Panc1 (cell line): ENCODE data around the gene RNF208. TPM values are rescaled to one million over a fixed set of nuclear protein-coding genes. Genes with fewer than 3 reads are reported as not detected.

ENCODE experiments used
- ATAC-seq: fragments of 200-7000 bp; cut with Tn5 transposase; 2 replicates; pipeline ENCODE4 v1.9.1; 2020; ENCODE audit warnings: mild to moderate bottlenecking, moderate library complexity
- BruUV-seq: library from RNA; stranded (reverse); fragments of 400-500 nt; replicated peaks from 2 replicates; lab custom pipeline; 2021; lab: Mats Ljungman, UMichigan
- CTCF ChIA-PET: fragments of 300-600 bp; sonication (Branson Sonifier 250); formaldehyde crosslinking; loops from one replicate; lab custom pipeline; 2022; ENCODE audit warnings: antibody characterized with exemption; lab: Charles Lee
- POLR2A ChIA-PET: fragments of 300-600 bp; sonication (Branson Sonifier 250); formaldehyde crosslinking; loops from one replicate; lab custom pipeline; 2022; ENCODE audit warnings: antibody characterized with exemption; lab: Charles Lee
- DNase-seq: peaks from one replicate; pipeline ENCODE4 v3.0.0-alpha.2; 2010; ENCODE audit warnings: low read depth, low spot score
- H3K27ac ChIP-seq: 2 replicates; pipeline ENCODE4 v1.5.1; 2011; ENCODE audit warnings: mild to moderate bottlenecking, low read length, inconsistent platforms
- H3K27me3 ChIP-seq: fragments of 200-500 bp; sonication (Bioruptor generic); 2 replicates; pipeline ENCODE4 v1.6.0; 2014; ENCODE audit warnings: low read length, inconsistent platforms; ENCODE audit not compliant: control insufficient read depth, insufficient read depth
- H3K36me3 ChIP-seq: fragments of 200-500 bp; sonication (Bioruptor generic); 2 replicates; pipeline ENCODE4 v1.5.1; 2014; ENCODE audit warnings: inconsistent platforms, mild to moderate bottlenecking, low read length, moderate library complexity; ENCODE audit not compliant: control insufficient read depth, insufficient read depth
- H3K4me1 ChIP-seq: 2 replicates; pipeline ENCODE4 v1.5.1; 2011; ENCODE audit warnings: inconsistent platforms, mild to moderate bottlenecking, low read length, moderate library complexity; ENCODE audit not compliant: control insufficient read depth, insufficient read depth
- H3K4me3 ChIP-seq, 2 experiments: 2 replicates each; pipeline ENCODE4 v1.5.1; 2011 to 2012; ENCODE audit warnings: low read depth in 2 of 2, low read length in 2 of 2, mild to moderate bottlenecking in 2 of 2, inconsistent platforms in 1 of 2, moderate library complexity in 1 of 2
- H3K9me3 ChIP-seq: fragments of 200-500 bp; sonication (Bioruptor generic); 2 replicates; pipeline ENCODE4 v1.5.1; 2014; ENCODE audit warnings: low read depth, mild to moderate bottlenecking, inconsistent platforms, low read length, moderate library complexity; ENCODE audit not compliant: control insufficient read depth, insufficient read depth
- CTCF ChIP-seq: fragments of 450-650 bp; IDR thresholded peaks from 2 replicates; pipeline ENCODE4 v1.5.1; 2017; ENCODE audit warnings: mild to moderate bottlenecking
- POLR2AphosphoS5 ChIP-seq: IDR thresholded peaks from 2 replicates; pipeline ENCODE4 v1.6.1; 2012; ENCODE audit warnings: mild to moderate bottlenecking, low read depth, low read length, moderate library complexity
- REST ChIP-seq, 2 experiments: IDR thresholded peaks; 2 replicates each; pipeline ENCODE4 v1.6.1; 2011 to 2012; ENCODE audit warnings: low read depth in 2 of 2, control low read depth in 1 of 2, low read length in 1 of 2, mild to moderate bottlenecking in 1 of 2, moderate library complexity in 1 of 2; ENCODE audit not compliant: insufficient read depth in 1 of 2
- SIN3A ChIP-seq: IDR thresholded peaks from 2 replicates; pipeline ENCODE4 v1.6.1; 2012; ENCODE audit warnings: low read depth, mild to moderate bottlenecking, low read length, moderate library complexity, borderline replicate concordance; ENCODE audit not compliant: insufficient read depth
- TCF7L2 ChIP-seq: IDR thresholded peaks from 2 replicates; pipeline ENCODE4 v1.6.1; 2011; ENCODE audit warnings: mild to moderate bottlenecking, low read depth, low read length, inconsistent platforms
- in situ Hi-C: cut with HindIII; loops from 2 replicates; pipeline ENCODE4 v1.10.0; 2016; ENCODE audit warnings: low sequenced_read_pairs, low pct_unique_long_range_greater_than_20kb
- intact Hi-C: fragments of 100-400 bp; cut with micrococcal nuclease; formaldehyde crosslinking; loops from one replicate; pipeline ENCODE4 v1.10.0; 2022; ENCODE audit not compliant: unreplicated experiment
- total RNA-seq: library from RNA; stranded (reverse); gene quantifications from one replicate; pipeline ENCODE4 v1.2.1, GENCODE V29; 2021; ENCODE audit not compliant: unreplicated experiment

Gene RNF208
- total RNA-seq, 1 experiment from 2014 or later, result 11.5 TPM

- no TSS peak for BruUV-seq
- CTCF ChIA-PET, result no interaction called here
- in situ Hi-C loops (no loop called here), intact Hi-C loops (no loop called here)
- POLR2A ChIA-PET, result no interaction called here
- no peak for TF ChIP-seq CTCF
- TF ChIP-seq SIN3A, result no peak
- no peak for TF ChIP-seq REST (IDR thresholded peaks at IDR 0.05; ENCODE audit: insufficient read depth in 1 of 2, low read depth in 2 of 2, low read length in 1 of 2)
- TF ChIP-seq TCF7L2, result no peak
- no peak for TF ChIP-seq POLR2AphosphoS5
- no peaks in the 10 kb centered on the region for H3K36me3 ChIP-seq
- ATAC-seq, result no peak; the same call in 1 of the 2 replicates
- DNase-seq, result no peak
- H3K9me3 ChIP-seq, result no peaks in the 10 kb centered on the region
- H3K27me3 ChIP-seq, result no peaks in the 10 kb centered on the region
- no peaks in the 10 kb centered on the region for H3K4me1 ChIP-seq
- H3K4me3 ChIP-seq, result no peak overlapping the region
- no peak overlapping the region for H3K27ac ChIP-seq
These were observed 43.7 kb downstream of the RNF208 start for GRCh38 chr9:137178201-137178938.

GRCh38 chr9:137176302-137177182, 45.5 kb downstream of the RNF208 start:
- Histone ChIP-seq H3K36me3 (no peaks in the 10 kb centered on the region), H3K4me3 (no peak overlapping the region), H3K9me3 (no peaks in the 10 kb centered on the region), H3K27ac (no peak overlapping the region), H3K27me3 (no peaks in the 10 kb centered on the region), H3K4me1 (no peaks in the 10 kb centered on the region)
- peak; percentile 78; the same call in 1 of the 2 replicates for TF ChIP-seq CTCF
- TF ChIP-seq SIN3A, result no peak
- no peak for TF ChIP-seq POLR2AphosphoS5
- BruUV-seq, result no TSS peak
- ATAC-seq (peak; percentile 70), DNase-seq (no peak)
- intact Hi-C loops (no loop called here), in situ Hi-C loops (no loop called here)
- CTCF ChIA-PET, result interaction anchor here (0.7 to 1.0 kb wide), 3 partner anchors 51 to 62 kb away, joined by 3 to 4 read pairs (median 4); partner anchors contain the start of gene RNF224
- POLR2A ChIA-PET, result interaction anchor here (0.6 to 0.9 kb wide), 2 partner anchors 25 to 47 kb away, joined by 3 to 21 read pairs; no protein-coding TSS in a partner anchor
